ENCODE results near the gene FGF12. TPM values are rescaled to one million over a fixed set of nuclear protein-coding genes. Genes with fewer than 3 reads are reported as not detected.

Gene FGF12
- polyA plus RNA-seq, 2 of the 4 experiments (the other 2 are of a cell fraction): 0.63 to 1.1 TPM

- ChIA-PET POLR2A (no interaction called here), CTCF (no interaction called here)
- ATAC-seq: no peak
- Histone ChIP-seq H3K4me1 (no peaks in the 10 kb centered on the region), H3K9me3 (no peaks in the 10 kb centered on the region), H3K4me2 (no peak overlapping the region), H3K4me3 (no peak overlapping the region), H3K27ac (no peak overlapping the region)
- WGBS (ENCODE audit: missing lambda C conversion rate): 2% methylated on average over 1 of the region's 1 CpG
- no peak for TF ChIP-seq REST (IDR thresholded peaks at IDR 0.05)
- no peak for TF ChIP-seq BHLHE40 (IDR thresholded peaks at IDR 0.05; ENCODE audit: low read depth, low read length)
- no peak for TF ChIP-seq RNF2 (IDR thresholded peaks at IDR 0.05; ENCODE audit: borderline replicate concordance, low read depth)
- TF ChIP-seq JUNB (IDR thresholded peaks at IDR 0.05): no peak
- no peak for TF ChIP-seq CBX2 (IDR thresholded peaks at IDR 0.05; ENCODE audit: borderline replicate concordance, low read depth)
- no peak for TF ChIP-seq MAFK (IDR thresholded peaks at IDR 0.05; ENCODE audit: partially characterized antibody)
- no peak for TF ChIP-seq ATOH8 (CRISPR knock-in tag; IDR thresholded peaks at IDR 0.05; ENCODE audit: low read depth)
- no peak for TF ChIP-seq HDAC2 (IDR thresholded peaks at IDR 0.05)
- no peak for DNase-seq (ENCODE audit: low read depth in 1 of 2, low spot score in 1 of 2)
- FAIRE-seq: no peak
Observed at GRCh38 chr3:192161661-192162060, 565.7 kb downstream of the FGF12 start.

GRCh38 chr3:192156382-192156781 is 571.0 kb downstream of the FGF12 start:
- Histone ChIP-seq H3K4me2 (no peak overlapping the region), H3K4me1 (no peaks in the 10 kb centered on the region), H3K27ac (no peak overlapping the region), H3K4me3 (no peak overlapping the region), H3K9me3 (no peaks in the 10 kb centered on the region)
- FAIRE-seq (no peak), ATAC-seq (no peak), DNase-seq (ENCODE audit: low read depth in 1 of 2, low spot score in 1 of 2) (no peak)
- WGBS (ENCODE audit: missing lambda C conversion rate): 62% methylated on average over 1 of the region's 1 CpG
- ChIA-PET POLR2A (no interaction called here), CTCF (no interaction called here)
- TF ChIP-seq NFE2L2 (conservative IDR thresholded peaks at IDR 0.05; ENCODE audit: low read length) (no peak), ATOH8 (CRISPR knock-in tag; IDR thresholded peaks at IDR 0.05; ENCODE audit: low read depth) (no peak), CBX8 (IDR thresholded peaks at IDR 0.05) (no peak), RARB (CRISPR knock-in tag; IDR thresholded peaks at IDR 0.05) (no peak), GATA3 (IDR thresholded peaks at IDR 0.05; ENCODE audit: borderline replicate concordance) (no peak), BCL3 (IDR thresholded peaks at IDR 0.05) (no peak), KDM5A (IDR thresholded peaks at IDR 0.05) (no peak), JUN (IDR thresholded peaks at IDR 0.05) (no peak), ZC3H11A (IDR thresholded peaks at IDR 0.05) (no peak), RCOR1 (IDR thresholded peaks at IDR 0.05; ENCODE audit: low read depth, low read length) (no peak), CEBPB (IDR thresholded peaks at IDR 0.05) (no peak), MAZ (IDR thresholded peaks at IDR 0.05; ENCODE audit: borderline replicate concordance, low read depth, low read length) (no peak), CHD4 (IDR thresholded peaks at IDR 0.05; ENCODE audit: borderline replicate concordance) (no peak), RAD21 (conservative IDR thresholded peaks at IDR 0.05 in 1 of 2, IDR thresholded peaks at IDR 0.05 in 1 of 2) (no peak), RNF2 (IDR thresholded peaks at IDR 0.05; ENCODE audit: borderline replicate concordance, low read depth) (no peak), RFX5 (IDR thresholded peaks at IDR 0.05) (no peak), EHMT2 (IDR thresholded peaks at IDR 0.05; ENCODE audit: low read depth) (no peak), E2F6 (IDR thresholded peaks at IDR 0.05; ENCODE audit: borderline replicate concordance, low read depth) (no peak)

Measured in A549 (cell line).